ENCODE measurements around the gene ARHGAP22. TPM values are rescaled to one million over a fixed set of nuclear protein-coding genes. Genes with fewer than 3 reads are reported as not detected.

Gene ARHGAP22
- polyA plus RNA-seq, 3 donors: 1.5 to 7.8 (median 1.9) TPM

GRCh38 chr10:48608279-48608681, 3.4 kb upstream of the ARHGAP22 start:
- no peak overlapping the region for H3K4me2 ChIP-seq (replicated peaks; ENCODE audit: extremely low read depth, low read length, poor library complexity, severe bottlenecking)
- no peak overlapping the region for H2AFZ ChIP-seq (ENCODE audit: insufficient read depth, low read depth, low read length, poor library complexity, severe bottlenecking)
- intact Hi-C loops (cut with micrococcal nuclease): loop anchor here (5.0 to 10.0 kb wide), 3 partner anchors 47 to 56 kb away; no protein-coding TSS in a partner anchor
- peak overlapping the region in 1 of 2 donors; percentile 95 for H3K27ac ChIP-seq (ENCODE audit: low read depth in 1 of 2, low read length in 2 of 2)
- no peaks in the 10 kb centered on the region for H4K20me1 ChIP-seq (ENCODE audit: insufficient read depth, low read length)
- TF ChIP-seq CTCF (IDR thresholded peaks at IDR 0.05): peak; percentile 71
- Mint-ChIP-seq H3K36me3 (peaks cover 0 to 3% of the 10 kb centered on the region in 2 donors), H3K27me3 (ENCODE audit: low read depth in 3 of 3) (peaks cover 4 to 17% (median 5%) of the 10 kb centered on the region in 3 donors), H3K27ac (peak overlapping the region in 3 of 7 donors; percentile 95 to 96 (median 96)), H3K9me3 (peaks cover 0 to 3% (median 2%) of the 10 kb centered on the region in 7 donors), H3K4me1 (peaks cover 63% of the 10 kb centered on the region), H3K4me3 (peak overlapping the region in 1 of 2 donors; percentile 12)
- WGBS (ENCODE audit: insufficient coverage): 79% methylated on average over 3 of the region's 3 CpGs
- no peaks in the 10 kb centered on the region for H3K79me2 ChIP-seq (ENCODE audit: insufficient read depth, low read length)
- H3K9ac ChIP-seq (ENCODE audit: insufficient read depth, low read length, poor library complexity, severe bottlenecking): no peak overlapping the region
- peak in 2 of 3 donors; percentile 48 to 49 for DNase-seq
- peaks cover 60 to 68% of the 10 kb centered on the region in 2 donors for H3K4me1 ChIP-seq (ENCODE audit: control insufficient read depth in 1 of 2, insufficient read depth in 2 of 2, low read length in 2 of 2)
- peaks cover 0 to 3% of the 10 kb centered on the region in 2 donors for H3K27me3 ChIP-seq (ENCODE audit: control insufficient read depth in 2 of 2, insufficient read depth in 2 of 2, low read length in 2 of 2)
- H3K36me3 ChIP-seq (replicated peaks in 1 of 2; ENCODE audit: control insufficient read depth in 1 of 2, insufficient read depth in 2 of 2, low read length in 2 of 2): no peaks in the 10 kb centered on the region
- no peaks in the 10 kb centered on the region for H3K9me3 ChIP-seq (replicated peaks in 1 of 2; ENCODE audit: control insufficient read depth in 1 of 2, insufficient read depth in 1 of 2, low read length in 2 of 2)
- H3K4me3 ChIP-seq (replicated peaks in 1 of 3; ENCODE audit: low read depth in 2 of 3, low read length in 3 of 3): no peak overlapping the region

- peaks cover 4 to 18% (median 8%) of the 10 kb centered on the region in 3 donors for H3K27me3 Mint-ChIP-seq (ENCODE audit: low read depth in 3 of 3)
- peaks cover 60 to 68% of the 10 kb centered on the region in 2 donors for H3K4me1 ChIP-seq (ENCODE audit: control insufficient read depth in 1 of 2, insufficient read depth in 2 of 2, low read length in 2 of 2)
- peaks cover 58% of the 10 kb centered on the region for H3K4me1 Mint-ChIP-seq
- peak overlapping the region; percentile 51 for H3K4me2 ChIP-seq (replicated peaks; ENCODE audit: extremely low read depth, low read length, poor library complexity, severe bottlenecking)
- peaks cover 0 to 3% of the 10 kb centered on the region in 2 donors for H3K27me3 ChIP-seq (ENCODE audit: control insufficient read depth in 2 of 2, insufficient read depth in 2 of 2, low read length in 2 of 2)
- H3K9me3 ChIP-seq (replicated peaks in 1 of 2; ENCODE audit: control insufficient read depth in 1 of 2, insufficient read depth in 1 of 2, low read length in 2 of 2): no peaks in the 10 kb centered on the region
- 89% methylated on average over 3 of the region's 6 CpGs for WGBS (ENCODE audit: insufficient coverage)
- peak overlapping the region in 1 of 3 experiments; percentile 37 for H3K4me3 ChIP-seq (replicated peaks in 1 of 3; ENCODE audit: low read depth in 2 of 3, low read length in 3 of 3)
- peak overlapping the region; percentile 93 to 98 (median 96) for H3K27ac Mint-ChIP-seq
- peak overlapping the region; percentile 66 for H3K9ac ChIP-seq (ENCODE audit: insufficient read depth, low read length, poor library complexity, severe bottlenecking)
- intact Hi-C loops (cut with micrococcal nuclease): loop anchor here (2.0 to 10.0 kb wide), 4 partner anchors 17 to 55 kb away; no protein-coding TSS in a partner anchor
- peak overlapping the region; percentile 14 for H2AFZ ChIP-seq (ENCODE audit: insufficient read depth, low read depth, low read length, poor library complexity, severe bottlenecking)
- peaks cover 0 to 3% (median 2%) of the 10 kb centered on the region in 7 donors for H3K9me3 Mint-ChIP-seq
- H3K79me2 ChIP-seq (ENCODE audit: insufficient read depth, low read length): no peaks in the 10 kb centered on the region
- H3K27ac ChIP-seq (ENCODE audit: low read depth in 1 of 2, low read length in 2 of 2): peak overlapping the region; percentile 84 to 95
- TF ChIP-seq CTCF (IDR thresholded peaks at IDR 0.05): no peak
- no peak for DNase-seq
- H3K4me3 Mint-ChIP-seq: peak overlapping the region; percentile 12 to 77
- no peaks in the 10 kb centered on the region for H4K20me1 ChIP-seq (ENCODE audit: insufficient read depth, low read length)
- H3K36me3 Mint-ChIP-seq: peaks cover 0 to 3% of the 10 kb centered on the region in 2 donors
- no peaks in the 10 kb centered on the region for H3K36me3 ChIP-seq (replicated peaks in 1 of 2; ENCODE audit: control insufficient read depth in 1 of 2, insufficient read depth in 2 of 2, low read length in 2 of 2)
Observed at GRCh38 chr10:48607356-48608278, 2.7 kb upstream of the ARHGAP22 start.

Measured in CD14-positive monocyte (primary cell).